GM23338 (cell line): ENCODE measurements around the gene TARBP2.

ENCODE experiments used
- EZH2 ChIP-seq: fragments of 200-600 bp; sonication (generic); IDR thresholded peaks from one replicate; pipeline ENCODE4 v1.8.0; 2017; ENCODE audit warnings: antibody characterized with exemption, mild to moderate bottlenecking, low read depth; ENCODE audit not compliant: unreplicated experiment
- EZH2phosphoT487 ChIP-seq: fragments of 200-600 bp; sonication (generic); IDR thresholded peaks from one replicate; pipeline ENCODE4 v1.8.1; 2018; ENCODE audit warnings: antibody characterized with exemption; ENCODE audit not compliant: unreplicated experiment

DNA sequence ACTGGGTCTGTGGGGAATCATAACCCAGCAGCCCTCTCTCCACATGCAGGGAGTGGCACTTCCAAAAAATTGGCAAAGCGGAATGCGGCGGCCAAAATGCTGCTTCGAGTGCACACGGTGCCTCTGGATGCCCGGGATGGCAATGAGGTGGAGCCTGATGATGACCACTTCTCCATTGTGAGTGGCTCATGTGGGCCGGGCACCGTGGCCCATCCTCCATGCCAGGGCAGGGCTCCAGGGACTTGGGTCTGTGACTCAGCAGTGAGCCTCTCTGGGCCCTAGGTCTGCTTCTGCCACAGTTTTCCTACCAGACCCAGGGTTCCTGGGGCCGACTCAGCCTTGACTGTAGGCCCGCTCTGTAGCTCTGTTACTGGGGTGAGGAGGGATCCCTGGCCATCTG lies 4.0 kb downstream of the TARBP2 start:
- TF ChIP-seq EZH2, result no peak
- TF ChIP-seq EZH2phosphoT487, result no peak
